ENCODE data around the gene NDE1.

GRCh38 chr16:15732416-15732815 is 82.4 kb downstream of the NDE1 start:
- TF ChIP-seq, protein P1, sequence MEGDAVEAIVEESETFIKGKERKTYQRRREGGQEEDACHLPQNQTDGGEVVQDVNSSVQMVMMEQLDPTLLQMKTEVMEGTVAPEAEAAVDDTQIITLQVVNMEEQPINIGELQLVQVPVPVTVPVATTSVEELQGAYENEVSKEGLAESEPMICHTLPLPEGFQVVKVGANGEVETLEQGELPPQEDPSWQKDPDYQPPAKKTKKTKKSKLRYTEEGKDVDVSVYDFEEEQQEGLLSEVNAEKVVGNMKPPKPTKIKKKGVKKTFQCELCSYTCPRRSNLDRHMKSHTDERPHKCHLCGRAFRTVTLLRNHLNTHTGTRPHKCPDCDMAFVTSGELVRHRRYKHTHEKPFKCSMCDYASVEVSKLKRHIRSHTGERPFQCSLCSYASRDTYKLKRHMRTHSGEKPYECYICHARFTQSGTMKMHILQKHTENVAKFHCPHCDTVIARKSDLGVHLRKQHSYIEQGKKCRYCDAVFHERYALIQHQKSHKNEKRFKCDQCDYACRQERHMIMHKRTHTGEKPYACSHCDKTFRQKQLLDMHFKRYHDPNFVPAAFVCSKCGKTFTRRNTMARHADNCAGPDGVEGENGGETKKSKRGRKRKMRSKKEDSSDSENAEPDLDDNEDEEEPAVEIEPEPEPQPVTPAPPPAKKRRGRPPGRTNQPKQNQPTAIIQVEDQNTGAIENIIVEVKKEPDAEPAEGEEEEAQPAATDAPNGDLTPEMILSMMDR (IDR thresholded peaks at IDR 0.05) = no peak
- TF ChIP-seq POLR2A (IDR thresholded peaks at IDR 0.05) = no peak

Data from stomach (tissue), 4 donors.